Measurements from ENCODE around the gene BACH2.
"Not testable (repeated sequence)": the region's sequence is repeated elsewhere in the genome, so short reads cannot be mapped to it uniquely, and the experiment has no call there.

Gene BACH2

GRCh38 chr6:90162648-90163387 lies 133.8 kb downstream of the BACH2 start:
- DNase-seq (ENCODE audit: low read depth in 1 of 2, low spot score in 1 of 2): no peak

- DNase-seq (ENCODE audit: low read depth in 1 of 2, low spot score in 1 of 2): no peak
Measured at GRCh38 chr6:90160013-90160412, 136.6 kb downstream of the BACH2 start.

DNA sequence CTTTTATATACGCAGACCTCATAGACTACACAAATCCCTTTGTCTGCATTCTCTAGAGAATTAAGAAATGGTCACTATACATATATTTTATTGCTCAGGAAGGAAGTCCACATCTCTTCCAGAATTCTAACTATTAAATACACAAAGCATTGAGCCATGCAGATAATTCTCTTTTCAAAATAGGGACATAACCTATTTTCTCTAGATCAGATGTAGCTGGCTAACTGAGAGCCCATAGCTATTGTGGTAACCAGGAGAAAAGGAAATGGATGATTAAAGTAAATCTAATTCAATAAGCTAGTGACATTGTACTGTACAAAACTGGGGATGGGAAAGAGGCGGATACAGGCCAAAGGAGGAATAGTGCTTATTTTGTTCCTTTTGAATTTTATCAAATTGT lies 137.2 kb downstream of the BACH2 start:
- no peak for DNase-seq (ENCODE audit: low read depth in 1 of 2, low spot score in 1 of 2)

GRCh38 chr6:90158936-90159335 lies 137.7 kb downstream of the BACH2 start:
- DNase-seq (ENCODE audit: low read depth in 1 of 2, low spot score in 1 of 2): no peak

DNA sequence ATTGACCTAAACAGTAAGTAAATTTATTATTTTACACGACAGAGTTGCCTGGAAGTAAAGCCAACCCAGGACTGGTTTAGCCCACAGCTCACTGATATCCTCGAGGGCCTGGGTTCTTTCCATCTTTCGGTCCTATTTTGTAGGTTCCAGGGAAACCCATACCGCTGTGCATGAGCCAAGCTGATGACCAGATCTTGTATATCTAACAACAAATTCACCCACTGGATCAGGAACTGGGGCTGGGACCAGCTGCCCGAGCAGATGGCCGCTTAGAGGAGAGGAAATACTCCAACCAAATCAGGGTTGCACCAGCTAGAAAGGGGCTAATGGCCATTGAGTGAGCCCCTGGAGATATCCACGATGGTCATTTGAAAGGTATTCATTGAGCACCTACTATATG lies 139.2 kb downstream of the BACH2 start:
- no peak for DNase-seq (ENCODE audit: low read depth in 1 of 2, low spot score in 1 of 2)

- DNase-seq (ENCODE audit: low read depth in 1 of 2, low spot score in 1 of 2): peak in 1 of 2 donors; percentile 55
Measured at GRCh38 chr6:90156861-90157260, 139.8 kb downstream of the BACH2 start.

DNA sequence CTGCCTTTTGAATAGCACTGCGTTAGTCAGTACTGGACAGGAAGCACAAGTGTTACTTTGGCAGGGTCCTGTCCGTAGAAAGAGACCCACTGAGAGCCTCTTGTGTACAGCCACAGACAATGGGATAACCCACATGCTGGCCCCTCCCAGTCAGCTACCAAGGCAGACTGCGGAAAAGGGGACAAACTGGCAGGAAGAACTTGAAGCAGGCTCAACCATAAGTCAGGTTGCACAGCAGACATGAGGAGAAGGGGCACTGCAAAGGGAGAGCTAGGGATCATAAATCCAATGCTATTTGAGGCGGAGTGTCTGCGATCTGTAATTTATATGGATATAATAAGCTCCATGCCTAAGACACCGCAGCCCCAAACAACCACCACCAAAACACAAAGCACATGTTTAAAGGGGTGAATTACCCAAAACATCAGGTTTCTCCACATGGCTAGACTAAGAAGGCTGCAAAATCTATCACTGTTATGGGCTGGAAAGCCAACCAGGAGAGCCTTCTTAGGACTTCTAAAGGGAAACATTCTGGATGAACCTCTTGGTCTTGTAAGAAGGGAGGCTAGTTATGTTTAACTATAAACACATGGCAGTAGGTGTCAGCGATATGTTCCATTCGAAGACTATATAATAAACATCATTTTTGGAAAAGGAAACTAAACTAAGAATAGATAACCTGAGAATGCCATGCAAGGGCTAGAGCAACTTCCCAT lies 141.7 kb downstream of the BACH2 start:
- no peak for DNase-seq (ENCODE audit: low read depth in 1 of 2, low spot score in 1 of 2)

- no peak for DNase-seq (ENCODE audit: low read depth in 1 of 2, low spot score in 1 of 2)
Measured at GRCh38 chr6:90151576-90152422, 144.8 kb downstream of the BACH2 start.

GRCh38 chr6:90149280-90149679 lies 147.4 kb downstream of the BACH2 start:
- DNase-seq (ENCODE audit: low read depth in 1 of 2, low spot score in 1 of 2): no peak

- no peak for DNase-seq (ENCODE audit: low read depth in 1 of 2, low spot score in 1 of 2)
Measured at GRCh38 chr6:90148867-90149266, 147.8 kb downstream of the BACH2 start.

DNA sequence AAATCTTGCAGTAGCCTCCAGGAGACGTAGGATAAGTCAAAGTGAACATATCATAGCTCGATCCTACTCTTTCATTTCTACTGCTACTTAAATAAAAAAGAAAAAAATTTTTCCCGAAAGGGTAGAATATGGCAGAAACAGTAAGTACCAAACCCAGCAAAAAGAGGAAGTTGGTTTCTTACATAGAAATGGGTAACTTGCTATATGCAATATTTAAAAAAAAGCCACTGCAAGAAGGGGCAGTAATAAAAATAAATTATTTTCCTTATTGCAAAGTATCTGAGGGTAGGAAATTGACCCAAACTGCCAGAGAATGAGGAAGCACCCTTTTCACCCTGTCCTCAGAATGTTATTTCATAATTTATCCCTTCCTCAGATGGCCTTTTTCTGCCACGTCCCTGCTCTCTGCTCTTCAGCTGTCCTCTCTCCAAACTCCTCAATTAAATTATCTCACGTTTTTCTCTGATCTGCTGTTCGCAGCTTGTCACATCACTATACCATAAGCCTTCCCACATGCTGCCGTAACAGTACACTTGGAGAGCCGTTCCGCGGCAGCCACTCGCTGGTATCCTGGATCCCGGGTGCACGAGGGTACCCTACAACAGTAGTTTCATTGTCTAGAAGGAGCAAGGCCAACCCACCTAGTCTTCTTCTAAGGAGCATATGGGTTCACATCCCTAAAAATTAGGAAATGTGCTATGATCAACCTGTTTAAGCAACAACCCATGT lies 149.6 kb downstream of the BACH2 start:
- DNase-seq (ENCODE audit: low read depth in 1 of 2, low spot score in 1 of 2): no peak

GRCh38 chr6:90146024-90146423 lies 150.6 kb downstream of the BACH2 start:
- no peak for DNase-seq (ENCODE audit: low read depth in 1 of 2, low spot score in 1 of 2)

- DNase-seq (ENCODE audit: low read depth in 1 of 2, low spot score in 1 of 2): no peak
Measured at GRCh38 chr6:90144928-90145555, 151.6 kb downstream of the BACH2 start.

DNA sequence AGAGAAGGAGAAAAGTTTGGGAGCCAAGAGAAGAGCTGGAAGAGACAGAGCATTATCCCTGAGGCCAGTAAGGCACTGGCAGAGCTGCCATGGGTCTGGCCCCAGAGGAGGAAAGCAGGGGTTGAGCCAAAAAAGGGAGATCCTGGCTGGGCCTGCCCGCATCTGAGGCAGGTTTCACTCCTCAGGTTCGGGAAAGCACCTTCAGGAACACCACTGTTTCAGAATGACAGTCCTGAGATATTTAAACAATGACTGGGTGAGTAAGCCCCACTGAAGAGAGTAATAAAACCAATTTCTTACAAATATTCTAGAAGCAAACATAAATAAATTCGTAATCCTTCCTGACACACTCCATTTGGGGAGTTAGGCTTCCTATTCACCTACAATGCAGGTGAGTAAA lies 152.2 kb downstream of the BACH2 start:
- DNase-seq (ENCODE audit: low read depth in 1 of 2, low spot score in 1 of 2): peak in 1 of 2 donors; percentile 65

DNA sequence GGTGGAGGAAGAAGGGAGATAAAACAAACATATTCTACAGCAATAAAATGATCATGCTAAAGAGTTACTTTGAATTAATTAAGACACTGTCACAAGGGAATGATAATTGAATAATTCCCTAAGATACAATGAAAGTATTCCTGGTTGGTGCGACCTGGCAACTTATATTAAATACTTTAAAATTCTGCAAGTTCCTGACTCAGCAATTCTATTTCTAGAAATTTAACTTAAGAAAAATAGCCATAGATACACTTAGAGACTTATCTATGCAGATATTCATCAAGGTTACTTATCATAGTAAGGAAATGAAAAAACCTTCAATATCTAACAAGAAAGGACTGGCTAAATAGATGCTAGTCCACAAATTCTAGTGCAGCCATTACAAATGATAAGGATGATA lies 156.0 kb downstream of the BACH2 start:
- no peak for DNase-seq (ENCODE audit: low read depth in 1 of 2, low spot score in 1 of 2)

DNA sequence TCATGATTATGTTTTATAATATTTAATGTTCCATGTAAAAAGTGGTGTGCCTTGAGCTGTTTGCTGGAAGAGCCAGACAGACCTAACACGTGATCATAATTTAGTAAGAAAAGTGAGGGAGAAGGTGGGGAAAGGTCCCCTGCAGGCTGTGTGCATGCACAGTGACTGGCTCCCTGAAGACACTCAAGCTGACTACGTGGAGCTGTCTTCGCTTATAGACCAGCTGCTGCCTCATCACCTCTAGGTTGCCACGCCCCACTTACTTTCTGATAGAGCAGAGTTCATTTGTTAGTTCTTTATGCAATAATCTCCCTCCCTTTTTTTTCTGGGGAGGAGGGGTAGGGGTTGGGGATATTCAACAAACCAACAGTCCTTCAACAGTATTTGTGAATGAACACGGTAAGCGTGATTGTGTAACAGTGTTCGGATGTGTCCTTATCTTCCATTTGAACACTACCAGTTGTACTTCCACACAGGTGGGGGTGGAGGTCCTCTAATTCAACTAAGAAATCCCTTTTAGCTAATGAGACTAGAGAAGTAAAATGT lies 157.3 kb downstream of the BACH2 start:
- DNase-seq (ENCODE audit: low read depth in 1 of 2, low spot score in 1 of 2): no peak

GRCh38 chr6:90136837-90137568 lies 159.6 kb downstream of the BACH2 start:
- no peak for DNase-seq (ENCODE audit: low read depth in 1 of 2, low spot score in 1 of 2)

GRCh38 chr6:90136176-90136575 lies 160.5 kb downstream of the BACH2 start:
- DNase-seq (ENCODE audit: low read depth in 1 of 2, low spot score in 1 of 2): no peak

DNA sequence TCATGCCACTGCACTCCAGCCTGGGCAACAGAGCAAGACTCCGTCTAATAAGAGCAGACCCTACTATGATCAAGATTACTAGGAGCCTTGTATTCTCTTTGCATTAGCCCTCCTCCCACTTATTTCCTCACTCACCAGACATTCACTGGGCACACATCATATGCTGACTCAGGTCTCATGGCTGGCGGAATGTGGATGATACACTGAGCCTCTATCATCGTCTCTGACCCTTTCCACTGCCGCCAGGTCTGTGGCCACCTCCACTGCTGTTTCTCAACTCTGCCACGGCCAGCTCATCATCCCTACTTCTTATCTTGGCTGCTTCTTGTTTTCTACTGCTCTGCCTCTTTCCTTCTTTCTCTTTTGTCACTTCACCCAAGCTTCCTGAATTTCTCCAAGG lies 161.0 kb downstream of the BACH2 start:
- no peak for DNase-seq (ENCODE audit: low read depth in 1 of 2, low spot score in 1 of 2)

DNA sequence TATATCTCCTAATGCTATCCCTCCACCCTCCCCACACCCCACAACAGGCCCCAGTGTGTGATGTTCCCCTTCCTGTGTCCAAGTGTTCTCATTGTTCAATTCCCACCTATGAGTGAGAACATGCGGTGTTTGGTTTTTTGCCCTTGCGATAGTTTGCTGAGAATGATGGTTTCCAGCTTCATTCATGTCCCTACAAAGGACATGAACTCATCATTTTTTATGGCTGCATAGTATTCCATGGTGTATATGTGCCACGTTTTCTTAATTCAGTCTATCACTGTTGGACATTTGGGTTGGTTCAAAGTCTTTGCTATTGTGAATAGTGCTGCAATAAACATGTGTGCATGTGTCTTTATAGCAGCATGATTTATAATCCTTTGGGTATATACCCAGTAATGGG lies 163.0 kb downstream of the BACH2 start:
- not testable (repeated sequence) for DNase-seq (ENCODE audit: low read depth in 1 of 2, low spot score in 1 of 2)

Measured in activated CD4-positive, alpha-beta T cell treated with anti-CD3 and anti-CD28 coated beads, Interleukin-2, amount 50 U/mL, for 24 hours (primary cell).